ENCODE measurements around the gene TTF2.
"Not testable (repeated sequence)": the region's sequence is repeated elsewhere in the genome, so short reads cannot be mapped to it uniquely, and the experiment has no call there.

TTF2 gene

GRCh38 chr1:117105722-117106121, 45.6 kb downstream of the TTF2 start:
- H3K36me3 ChIP-seq (ENCODE audit: insufficient read depth, low read length), result peaks cover 51% of the 10 kb centered on the region
- no peak overlapping the region for H2AFZ ChIP-seq (ENCODE audit: low read depth, low read length)
- no peaks in the 10 kb centered on the region for H3K4me1 ChIP-seq (ENCODE audit: insufficient read depth, low read length)
- H3K4me3 ChIP-seq (ENCODE audit: low read length), result no peak overlapping the region
- H3K27me3 ChIP-seq (ENCODE audit: insufficient read depth, low read length), result no peaks in the 10 kb centered on the region
- no peaks in the 10 kb centered on the region for H3K9me3 ChIP-seq (ENCODE audit: low read length)

DNA sequence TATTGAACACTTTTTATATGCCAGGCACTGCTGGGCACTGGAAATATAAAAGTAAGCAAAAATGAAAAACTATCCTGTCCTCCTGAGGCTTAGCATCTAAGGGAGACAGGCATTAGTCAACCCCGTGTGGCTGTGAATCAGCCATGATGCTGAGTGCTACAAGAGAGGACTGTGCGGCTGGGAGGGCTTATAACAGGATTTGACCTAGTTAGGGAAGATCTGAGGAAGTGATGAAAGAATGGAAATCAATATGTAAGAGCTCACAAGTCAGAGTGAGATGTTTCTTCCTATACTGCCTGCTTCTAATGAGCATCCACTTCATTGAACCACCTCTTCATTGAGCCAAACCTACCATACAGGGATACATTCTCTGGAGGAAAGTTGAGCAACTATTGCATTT, 46.4 kb downstream of the TTF2 start:
- Histone ChIP-seq H3K27me3 (ENCODE audit: insufficient read depth, low read length) (no peaks in the 10 kb centered on the region), H3K9me3 (ENCODE audit: low read length) (no peaks in the 10 kb centered on the region), H3K4me1 (ENCODE audit: insufficient read depth, low read length) (no peaks in the 10 kb centered on the region), H3K4me3 (ENCODE audit: low read length) (no peak overlapping the region), H2AFZ (ENCODE audit: low read depth, low read length) (no peak overlapping the region), H3K36me3 (ENCODE audit: insufficient read depth, low read length) (peaks cover 50% of the 10 kb centered on the region)

GRCh38 chr1:117107364-117107763, 47.2 kb downstream of the TTF2 start:
- no peaks in the 10 kb centered on the region for H3K9me3 ChIP-seq (ENCODE audit: low read length)
- H2AFZ ChIP-seq (ENCODE audit: low read depth, low read length), result no peak overlapping the region
- no peak overlapping the region for H3K4me3 ChIP-seq (ENCODE audit: low read length)
- H3K36me3 ChIP-seq (ENCODE audit: insufficient read depth, low read length), result peaks cover 48% of the 10 kb centered on the region
- peaks cover 3% of the 10 kb centered on the region for H3K4me1 ChIP-seq (ENCODE audit: insufficient read depth, low read length)
- H3K27me3 ChIP-seq (ENCODE audit: insufficient read depth, low read length), result no peaks in the 10 kb centered on the region

DNA sequence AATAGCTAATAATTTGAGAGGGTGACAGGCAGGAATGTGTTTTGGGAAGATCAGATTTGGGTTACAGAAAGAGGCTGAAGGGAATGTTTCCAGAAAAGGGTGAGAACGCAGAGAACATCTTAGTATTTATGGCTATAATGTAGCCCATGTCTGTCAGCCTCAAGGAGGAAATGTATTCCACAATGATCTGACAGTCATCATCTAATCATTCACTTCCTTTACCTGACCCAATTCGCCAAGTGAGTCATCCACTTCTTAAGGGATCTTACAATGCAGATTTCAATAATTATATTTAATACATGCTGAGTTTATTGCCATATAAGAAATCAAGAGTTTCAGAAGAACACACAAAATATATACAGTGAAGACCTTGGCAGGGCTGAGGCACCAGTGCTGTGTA, 50.6 kb downstream of the TTF2 start:
- H3K36me3 ChIP-seq (ENCODE audit: insufficient read depth, low read length), result peaks cover 63% of the 10 kb centered on the region
- no peaks in the 10 kb centered on the region for H3K9me3 ChIP-seq (ENCODE audit: low read length)
- peaks cover 5% of the 10 kb centered on the region for H3K4me1 ChIP-seq (ENCODE audit: insufficient read depth, low read length)
- no peak overlapping the region for H2AFZ ChIP-seq (ENCODE audit: low read depth, low read length)
- no peak overlapping the region for H3K4me3 ChIP-seq (ENCODE audit: low read length)
- no peaks in the 10 kb centered on the region for H3K27me3 ChIP-seq (ENCODE audit: insufficient read depth, low read length)

GRCh38 chr1:117112047-117112717, 52.1 kb downstream of the TTF2 start:
- H3K36me3 ChIP-seq (ENCODE audit: insufficient read depth, low read length), result peaks cover 67% of the 10 kb centered on the region
- H3K27me3 ChIP-seq (ENCODE audit: insufficient read depth, low read length), result no peaks in the 10 kb centered on the region
- no peaks in the 10 kb centered on the region for H3K9me3 ChIP-seq (ENCODE audit: low read length)
- no peak overlapping the region for H2AFZ ChIP-seq (ENCODE audit: low read depth, low read length)
- no peak overlapping the region for H3K4me3 ChIP-seq (ENCODE audit: low read length)
- peaks cover 5% of the 10 kb centered on the region for H3K4me1 ChIP-seq (ENCODE audit: insufficient read depth, low read length)

GRCh38 chr1:117113199-117113598, 53.1 kb downstream of the TTF2 start:
- H2AFZ ChIP-seq (ENCODE audit: low read depth, low read length), result no peak overlapping the region
- no peak overlapping the region for H3K4me3 ChIP-seq (ENCODE audit: low read length)
- no peaks in the 10 kb centered on the region for H3K9me3 ChIP-seq (ENCODE audit: low read length)
- no peaks in the 10 kb centered on the region for H3K27me3 ChIP-seq (ENCODE audit: insufficient read depth, low read length)
- peaks cover 75% of the 10 kb centered on the region for H3K36me3 ChIP-seq (ENCODE audit: insufficient read depth, low read length)
- H3K4me1 ChIP-seq (ENCODE audit: insufficient read depth, low read length), result peaks cover 5% of the 10 kb centered on the region

DNA sequence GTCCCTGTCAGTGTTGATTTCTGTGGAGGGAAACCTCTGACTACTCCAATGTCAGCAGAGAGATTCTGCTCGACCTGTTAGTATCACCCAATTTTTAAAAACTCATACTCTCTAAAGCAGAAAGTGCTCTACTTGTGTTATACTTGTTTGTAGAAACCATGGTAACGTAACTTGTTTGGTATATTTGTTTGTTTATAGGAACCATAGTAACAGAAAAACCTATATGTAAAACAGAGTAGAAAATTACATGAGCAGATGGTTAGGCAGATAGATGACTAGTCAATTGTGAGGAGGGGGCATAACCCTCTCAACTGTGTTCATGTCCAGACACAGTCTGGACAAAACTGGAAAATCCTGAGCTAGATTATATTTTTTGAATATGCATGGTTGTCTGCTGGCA, 54.8 kb downstream of the TTF2 start:
- H3K9me3 ChIP-seq (ENCODE audit: low read length), result no peaks in the 10 kb centered on the region
- no peak overlapping the region for H2AFZ ChIP-seq (ENCODE audit: low read depth, low read length)
- H3K27me3 ChIP-seq (ENCODE audit: insufficient read depth, low read length), result no peaks in the 10 kb centered on the region
- H3K36me3 ChIP-seq (ENCODE audit: insufficient read depth, low read length), result peaks cover 71% of the 10 kb centered on the region
- peaks cover 5% of the 10 kb centered on the region for H3K4me1 ChIP-seq (ENCODE audit: insufficient read depth, low read length)
- no peak overlapping the region for H3K4me3 ChIP-seq (ENCODE audit: low read length)

DNA sequence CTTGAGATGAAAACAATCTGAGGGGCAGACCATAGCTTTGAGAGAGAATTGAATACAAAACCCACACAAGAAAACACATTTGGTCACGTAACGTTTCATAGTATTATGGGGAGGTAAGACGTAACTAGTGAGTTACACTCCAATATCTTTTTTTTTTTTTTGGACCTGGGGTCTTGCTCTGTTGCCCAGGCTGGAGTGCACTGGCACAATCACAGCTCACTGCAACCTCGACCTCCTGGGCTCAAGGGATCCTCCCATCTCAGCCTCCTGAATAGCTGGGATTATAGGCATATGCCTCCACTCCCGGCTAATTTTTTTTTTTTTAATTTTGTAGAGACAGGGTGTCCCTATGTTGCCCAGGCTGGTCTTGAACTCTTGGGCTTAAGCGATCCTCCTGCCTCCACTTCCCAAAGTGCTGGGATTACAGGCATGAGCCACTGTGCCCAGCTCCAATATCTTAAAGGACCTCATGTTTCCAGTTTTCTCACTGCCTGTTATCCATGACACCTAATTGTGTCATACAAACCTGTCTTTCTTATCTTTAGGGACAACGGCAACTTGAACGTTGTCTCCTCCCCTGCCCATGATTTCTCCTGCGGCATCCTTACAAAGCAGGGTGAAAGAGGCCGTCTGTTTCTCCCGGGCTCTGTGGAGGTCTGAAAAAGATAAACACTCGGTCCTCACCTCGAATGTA, 56.1 kb downstream of the TTF2 start:
- Histone ChIP-seq H3K36me3 (ENCODE audit: insufficient read depth, low read length) (peaks cover 65% of the 10 kb centered on the region), H3K27me3 (ENCODE audit: insufficient read depth, low read length) (no peaks in the 10 kb centered on the region), H3K4me3 (ENCODE audit: low read length) (no peak overlapping the region), H3K9me3 (ENCODE audit: low read length) (no peaks in the 10 kb centered on the region), H3K4me1 (ENCODE audit: insufficient read depth, low read length) (peaks cover 12% of the 10 kb centered on the region), H2AFZ (ENCODE audit: low read depth, low read length) (no peak overlapping the region)

- Histone ChIP-seq H3K27me3 (ENCODE audit: insufficient read depth, low read length) (no peaks in the 10 kb centered on the region), H3K9me3 (ENCODE audit: low read length) (no peaks in the 10 kb centered on the region), H3K4me1 (ENCODE audit: insufficient read depth, low read length) (peaks cover 12% of the 10 kb centered on the region), H3K4me3 (ENCODE audit: low read length) (no peak overlapping the region), H2AFZ (ENCODE audit: low read depth, low read length) (no peak overlapping the region), H3K36me3 (ENCODE audit: insufficient read depth, low read length) (peaks cover 62% of the 10 kb centered on the region)
Measured at GRCh38 chr1:117116784-117117130, 56.6 kb downstream of the TTF2 start.

DNA sequence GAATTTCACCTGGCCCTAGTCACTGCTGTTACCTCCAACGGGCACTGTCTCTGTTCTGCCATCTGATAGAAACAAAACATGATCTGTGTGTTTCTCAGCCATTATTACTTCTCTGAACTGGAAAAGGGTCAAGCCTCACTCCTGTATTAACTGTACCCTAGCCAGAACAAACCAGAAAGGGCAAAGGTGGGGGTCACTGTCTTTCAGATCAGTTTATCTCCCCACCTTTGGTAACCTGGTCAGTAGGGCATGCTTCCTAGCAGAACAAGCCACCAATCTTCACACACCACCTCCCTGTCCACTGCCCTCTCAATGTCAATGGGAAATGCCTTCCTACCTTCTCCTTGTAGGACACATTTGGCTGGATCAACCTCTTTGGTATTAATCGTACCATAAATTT, 57.6 kb downstream of the TTF2 start:
- Histone ChIP-seq H3K9me3 (ENCODE audit: low read length) (no peaks in the 10 kb centered on the region), H2AFZ (ENCODE audit: low read depth, low read length) (no peak overlapping the region), H3K4me1 (ENCODE audit: insufficient read depth, low read length) (peaks cover 12% of the 10 kb centered on the region), H3K4me3 (ENCODE audit: low read length) (no peak overlapping the region), H3K36me3 (ENCODE audit: insufficient read depth, low read length) (peaks cover 55% of the 10 kb centered on the region), H3K27me3 (ENCODE audit: insufficient read depth, low read length) (no peaks in the 10 kb centered on the region)

GRCh38 chr1:117118137-117118536, 58.0 kb downstream of the TTF2 start:
- peaks cover 52% of the 10 kb centered on the region for H3K36me3 ChIP-seq (ENCODE audit: insufficient read depth, low read length)

DNA sequence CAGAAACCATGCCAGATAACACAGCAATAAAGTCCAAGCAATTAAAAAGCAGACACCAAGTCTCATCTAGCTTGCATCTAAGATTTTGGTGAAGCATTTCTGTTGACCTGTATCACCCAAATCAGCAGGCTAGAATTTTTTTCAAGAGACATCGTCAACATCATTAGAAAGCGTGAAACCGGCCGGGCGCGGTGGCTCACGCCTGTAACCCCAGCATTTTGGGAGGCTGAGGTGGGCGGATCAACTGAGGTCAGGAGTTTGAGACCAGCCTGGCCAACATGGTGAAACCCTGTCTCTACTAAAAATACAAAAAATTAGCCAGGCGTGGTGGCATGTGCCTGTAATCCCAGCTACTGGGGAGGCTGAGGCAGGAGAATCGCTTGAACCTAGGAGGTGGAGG, 59.0 kb downstream of the TTF2 start:
- H2AFZ ChIP-seq (ENCODE audit: low read depth, low read length); H3K27me3 ChIP-seq (ENCODE audit: insufficient read depth, low read length); H3K4me3 ChIP-seq (ENCODE audit: low read length); H3K9me3 ChIP-seq (ENCODE audit: low read length): not testable (repeated sequence)
- H3K4me1 ChIP-seq (ENCODE audit: insufficient read depth, low read length), result peaks cover 12% of the 10 kb centered on the region
- peaks cover 42% of the 10 kb centered on the region for H3K36me3 ChIP-seq (ENCODE audit: insufficient read depth, low read length)

More at GRCh38 chr1:117118137-117118536, 58.0 kb downstream of the TTF2 start:
- no peaks in the 10 kb centered on the region for H3K27me3 ChIP-seq (ENCODE audit: insufficient read depth, low read length)
- H3K4me3 ChIP-seq (ENCODE audit: low read length), result no peak overlapping the region
- H2AFZ ChIP-seq (ENCODE audit: low read depth, low read length), result no peak overlapping the region
- H3K4me1 ChIP-seq (ENCODE audit: insufficient read depth, low read length), result peaks cover 12% of the 10 kb centered on the region
- H3K9me3 ChIP-seq (ENCODE audit: low read length), result no peaks in the 10 kb centered on the region

- Histone ChIP-seq H3K36me3 (ENCODE audit: insufficient read depth, low read length) (peaks cover 25% of the 10 kb centered on the region), H2AFZ (ENCODE audit: low read depth, low read length) (peak overlapping the region; percentile 20), H3K4me1 (ENCODE audit: insufficient read depth, low read length) (peaks cover 12% of the 10 kb centered on the region), H3K9me3 (ENCODE audit: low read length) (no peaks in the 10 kb centered on the region), H3K4me3 (ENCODE audit: low read length) (peak overlapping the region; percentile 60), H3K27me3 (ENCODE audit: insufficient read depth, low read length) (no peaks in the 10 kb centered on the region)
Measured at GRCh38 chr1:117120774-117121588, 60.9 kb downstream of the TTF2 start.
